AG08396 (cell line): Measurements from ENCODE around the gene IL22.

Source experiments
- DNase-seq: peaks from one replicate; pipeline ENCODE4 v3.0.0; 2012; ENCODE audit warnings: low spot score, mixed read lengths

The IL22 gene, protein sequence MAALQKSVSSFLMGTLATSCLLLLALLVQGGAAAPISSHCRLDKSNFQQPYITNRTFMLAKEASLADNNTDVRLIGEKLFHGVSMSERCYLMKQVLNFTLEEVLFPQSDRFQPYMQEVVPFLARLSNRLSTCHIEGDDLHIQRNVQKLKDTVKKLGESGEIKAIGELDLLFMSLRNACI

DNA sequence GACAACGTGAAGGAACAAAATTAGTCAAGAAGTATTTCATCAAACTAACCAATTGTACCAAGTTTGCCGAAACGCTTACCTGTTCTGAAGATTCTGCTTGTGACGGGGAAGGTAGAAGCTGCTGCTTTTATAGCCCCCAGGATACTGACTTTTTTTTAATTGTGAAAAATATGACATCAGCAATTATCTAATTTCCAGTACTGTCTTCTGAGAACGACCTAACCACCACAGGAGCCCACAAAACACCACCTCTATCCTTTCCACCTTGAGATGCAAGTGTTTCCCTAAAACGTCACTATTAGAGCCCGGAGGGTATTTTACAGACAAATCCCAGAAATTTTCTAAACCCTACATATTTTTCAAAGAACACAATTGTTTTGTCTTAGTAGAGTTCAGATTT lies at the start of gene IL22:
IL22 (minus strand) TSS at position 101 of the 400 bp plus-strand sequence. CDS start 156 bp downstream, outside the sequence.
- no peak for DNase-seq

- DNase-seq: no peak
These were observed 44.5 kb upstream of the IL22 start for GRCh38 chr12:68297929-68298328.

DNA sequence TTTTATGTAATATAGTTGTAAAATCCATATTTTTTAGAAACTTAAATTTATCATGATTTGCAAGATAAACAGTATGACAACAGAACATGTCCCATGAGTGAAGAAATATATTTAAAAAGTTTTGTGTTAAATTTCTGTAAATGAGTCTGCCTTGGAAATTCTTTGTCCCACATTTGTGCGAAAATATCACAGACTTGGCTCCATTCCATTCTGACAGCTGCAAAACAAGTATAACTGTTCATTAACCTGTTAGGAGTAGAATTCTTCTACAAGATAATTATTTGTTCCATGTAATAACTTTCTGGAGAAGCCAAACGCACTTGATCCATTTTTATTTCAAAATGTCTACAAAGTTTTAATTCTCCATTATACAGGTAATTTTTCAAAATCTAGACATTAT lies 40.8 kb upstream of the IL22 start:
- DNase-seq: no peak

DNA sequence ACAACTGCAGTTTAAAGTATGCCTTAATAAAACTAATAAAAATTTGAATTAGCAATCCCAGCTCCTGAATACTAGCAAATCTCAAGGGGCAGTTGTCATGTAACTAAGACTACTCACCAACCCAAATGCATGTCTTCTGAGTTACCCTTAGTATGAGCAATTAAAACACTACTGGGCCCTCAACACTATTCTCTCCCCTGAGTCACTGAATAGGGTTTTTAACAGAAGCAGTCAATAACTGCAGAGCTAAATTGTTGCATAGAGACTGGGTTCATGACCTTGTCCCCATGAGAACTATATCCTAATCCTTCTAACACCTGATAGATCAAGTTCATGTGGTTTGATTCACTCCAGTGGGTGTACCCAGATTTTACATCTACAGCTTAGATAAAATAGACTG lies 39.9 kb upstream of the IL22 start:
- DNase-seq: no peak

- no peak for DNase-seq
These were observed 38.9 kb upstream of the IL22 start for GRCh38 chr12:68292151-68292943.

DNA sequence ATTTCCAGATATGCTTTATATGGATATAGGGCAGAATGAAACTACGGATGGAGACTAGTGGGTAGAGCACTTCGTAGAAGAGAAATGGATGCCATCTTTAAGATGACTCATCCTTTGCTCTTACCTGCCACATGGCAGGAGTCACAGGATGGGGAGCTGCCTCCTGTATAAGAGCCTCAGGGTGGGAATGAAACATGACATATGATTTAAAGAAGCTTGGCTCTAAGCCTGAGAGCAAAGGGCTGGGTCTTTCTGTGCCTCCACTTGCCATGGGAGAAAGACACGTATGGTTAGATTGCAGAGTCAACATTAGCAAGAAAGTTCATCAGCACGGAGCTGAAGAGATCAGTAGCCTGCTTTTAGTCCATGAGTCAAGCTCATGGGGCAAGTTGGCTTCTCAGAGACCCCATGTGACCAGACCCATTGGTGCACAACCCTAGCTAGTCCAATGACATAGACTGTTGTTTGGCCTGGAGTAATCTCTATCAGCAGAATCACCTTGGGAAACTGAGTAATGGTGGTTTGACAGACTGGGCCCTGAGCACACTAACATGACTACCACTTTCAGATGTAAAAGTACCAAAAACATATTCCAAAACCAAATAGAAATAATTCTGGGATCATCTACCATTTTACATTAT lies 38.1 kb upstream of the IL22 start:
- no peak for DNase-seq

GRCh38 chr12:68290126-68290525 lies 36.7 kb upstream of the IL22 start:
- DNase-seq: no peak

DNA sequence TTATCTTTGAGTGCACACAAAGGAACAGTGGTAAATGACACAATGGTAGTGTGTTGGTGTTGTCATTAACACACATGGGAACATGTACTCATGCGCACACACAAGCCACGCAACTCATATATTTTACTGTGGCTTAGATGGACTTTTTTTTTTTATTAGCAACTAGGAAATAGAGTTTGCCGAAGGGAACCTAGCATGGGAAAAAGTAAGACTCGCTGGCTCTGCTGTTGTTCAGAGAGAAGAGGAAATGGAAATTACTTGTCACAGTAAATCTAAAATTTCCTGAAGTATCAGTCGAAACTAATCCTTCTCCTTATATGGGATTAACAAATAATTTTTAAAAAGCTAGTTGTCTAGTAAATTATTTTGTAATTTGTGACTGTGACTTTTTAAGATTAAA lies 33.7 kb upstream of the IL22 start:
- DNase-seq: no peak

DNA sequence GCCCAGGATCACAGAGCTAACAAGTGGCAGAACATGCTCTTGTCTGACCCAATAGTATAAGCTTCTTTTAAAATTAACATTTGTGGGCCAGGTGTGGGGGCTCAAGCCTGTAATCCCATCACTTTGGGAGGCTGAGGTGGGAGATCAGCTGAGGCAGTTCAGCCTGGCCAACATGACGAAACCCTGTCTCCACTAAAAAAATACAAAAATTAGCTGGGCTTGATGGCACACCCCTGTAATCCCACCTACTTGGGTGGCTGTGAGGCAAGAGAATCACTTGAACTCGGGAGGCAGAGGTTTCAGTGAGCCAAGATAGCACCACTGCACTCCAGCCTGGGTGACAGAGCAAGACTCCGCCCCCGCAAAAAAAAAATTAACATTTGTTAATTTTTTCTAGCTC lies 33.0 kb upstream of the IL22 start:
- DNase-seq: no peak

DNA sequence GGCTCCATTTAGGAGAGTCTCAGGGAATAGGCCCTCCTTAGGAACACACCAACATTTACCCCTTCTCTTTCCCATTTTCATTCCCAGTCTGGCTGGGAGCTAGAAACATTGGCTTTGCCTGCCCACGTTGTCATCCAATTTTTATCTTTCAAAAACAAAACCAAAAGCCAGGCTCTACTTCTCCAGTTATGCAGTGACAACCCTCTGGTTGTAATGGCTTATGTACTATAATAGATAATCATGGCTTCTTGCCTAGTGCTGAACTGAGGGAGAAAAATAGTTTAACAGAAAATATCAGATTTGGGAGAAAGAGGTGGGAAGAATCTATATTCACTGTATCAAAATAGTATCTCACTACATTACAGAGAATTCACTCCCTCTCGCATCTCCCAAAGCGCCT lies 32.1 kb upstream of the IL22 start:
- no peak for DNase-seq

GRCh38 chr12:68281322-68282077 lies 28.1 kb upstream of the IL22 start:
- DNase-seq: no peak

DNA sequence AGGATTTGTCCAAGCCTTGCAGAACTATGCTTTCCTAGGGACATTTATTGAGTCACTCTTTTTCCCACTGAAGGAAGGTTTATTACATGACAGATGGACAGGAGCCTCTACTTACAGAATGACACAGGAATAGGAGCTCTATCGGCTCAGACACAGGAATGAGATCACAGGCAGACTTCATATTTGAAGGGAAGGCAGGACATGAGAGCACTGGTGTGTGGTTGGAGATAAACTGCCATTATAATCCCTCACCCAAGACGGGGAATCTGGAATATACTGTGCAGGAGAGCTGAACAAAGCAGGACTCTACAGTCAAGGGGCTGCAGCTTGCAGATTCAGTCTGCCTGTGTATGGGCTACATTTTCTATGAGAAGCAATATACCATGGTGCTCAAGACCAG lies 26.8 kb upstream of the IL22 start:
- no peak for DNase-seq

GRCh38 chr12:68279227-68280054 lies 26.0 kb upstream of the IL22 start:
- no peak for DNase-seq

GRCh38 chr12:68276402-68276930 lies 23.1 kb upstream of the IL22 start:
- no peak for DNase-seq

GRCh38 chr12:68272732-68273131 lies 19.3 kb upstream of the IL22 start:
- no peak for DNase-seq

GRCh38 chr12:68271346-68271745 lies 17.9 kb upstream of the IL22 start:
- no peak for DNase-seq

DNA sequence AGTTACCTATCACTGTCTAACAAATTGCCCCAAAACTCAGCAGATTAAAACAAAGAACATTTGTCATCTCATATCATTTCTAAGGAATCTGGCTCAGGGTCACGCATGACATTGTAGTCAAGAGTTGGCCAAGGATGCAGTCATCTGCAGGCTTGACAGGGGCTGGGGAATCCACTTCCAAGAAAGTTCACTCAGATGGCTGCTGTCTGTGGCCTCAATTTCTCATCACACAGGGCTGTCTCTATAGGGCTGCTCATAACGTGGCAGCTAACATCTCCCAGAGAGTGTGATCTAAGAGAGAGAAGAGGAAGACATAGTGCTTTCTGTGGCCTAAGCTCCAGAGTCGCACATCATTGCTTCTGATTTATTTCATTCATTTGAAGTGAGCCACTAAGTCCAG lies 17.0 kb upstream of the IL22 start:
- no peak for DNase-seq

- DNase-seq: no peak
These were observed 16.4 kb upstream of the IL22 start for GRCh38 chr12:68269779-68270178.

GRCh38 chr12:68268967-68269366 lies 15.6 kb upstream of the IL22 start:
- DNase-seq: no peak

DNA sequence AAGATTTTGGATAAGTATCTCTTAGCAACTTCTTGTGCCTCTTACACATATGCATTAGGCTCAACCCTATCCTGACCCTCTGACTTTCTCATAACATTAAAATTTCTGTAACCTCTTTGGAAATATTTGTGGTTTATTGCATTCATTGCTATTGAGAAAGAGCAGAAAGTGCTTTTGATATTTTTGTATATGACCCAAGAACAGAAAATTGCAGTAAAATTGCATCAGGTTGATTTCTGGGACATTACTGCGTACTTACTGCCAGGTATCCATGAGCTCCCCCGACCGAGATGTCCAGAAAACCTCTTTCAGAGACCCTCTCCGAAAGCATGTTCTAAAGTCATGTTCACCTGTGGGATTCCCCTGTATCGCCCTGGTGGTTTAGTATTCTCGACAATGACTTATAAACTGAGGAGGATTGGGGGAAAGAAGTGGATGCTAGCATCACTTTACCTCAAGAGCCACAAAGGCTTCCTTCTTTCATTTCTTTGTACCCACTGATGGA lies 14.5 kb upstream of the IL22 start:
- DNase-seq: peak; percentile 12

GRCh38 chr12:68264857-68265256 lies 11.5 kb upstream of the IL22 start:
- DNase-seq: no peak
